ENCODE results near the gene SUV39H2.
"Not testable (repeated sequence)": the region's sequence is repeated elsewhere in the genome, so short reads cannot be mapped to it uniquely, and the experiment has no call there.

SUV39H2 gene

GRCh38 chr10:14942147-14942949, 63.7 kb downstream of the SUV39H2 start:
- DNase-seq = not testable (repeated sequence)

- not testable (repeated sequence) for DNase-seq
Measured at GRCh38 chr10:14942950-14943338, 64.3 kb downstream of the SUV39H2 start.

- no peak for DNase-seq
Measured at GRCh38 chr10:14945108-14945507, 66.4 kb downstream of the SUV39H2 start.

- DNase-seq = no peak
Measured at GRCh38 chr10:14947268-14947667, 68.6 kb downstream of the SUV39H2 start.

- no peak for DNase-seq
Measured at GRCh38 chr10:14949291-14949690, 70.6 kb downstream of the SUV39H2 start.

GRCh38 chr10:14952851-14953423, 74.3 kb downstream of the SUV39H2 start:
- no peak for DNase-seq

GRCh38 chr10:14953424-14954000, 74.8 kb downstream of the SUV39H2 start:
- no peak for DNase-seq

All from stimulated activated CD4-positive, alpha-beta T cell treated with anti-CD3 and anti-CD28 coated beads, Interleukin-1b, Interleukin-23, amount 100 ng/mL, for 48 hours (primary cell).